Endothelial cell of umbilical vein (primary cell): ENCODE measurements around the gene ACER2. TPM values are rescaled to one million over a fixed set of nuclear protein-coding genes. Genes with fewer than 3 reads are reported as not detected.

Experiments used
- BruUV-seq: library from RNA; stranded (reverse); fragments of 400-500 nt; replicated peaks from 2 replicates; lab custom pipeline; 2021; lab: Mats Ljungman, UMichigan
- CTCF ChIA-PET: fragments of 300-600, 350-600 bp; sonication (Branson Sonifier 250); formaldehyde crosslinking; loops from one replicate; lab custom pipeline; 2021; ENCODE audit warnings: antibody characterized with exemption, inconsistent platforms; lab: Charles Lee
- POLR2A ChIA-PET: fragments of 300-600, 350-600 bp; sonication (Branson Sonifier 250); formaldehyde crosslinking; loops from one replicate; lab custom pipeline; 2021; ENCODE audit warnings: antibody characterized with exemption, inconsistent platforms; lab: Charles Lee
- DNase-seq: peaks from one replicate; pipeline ENCODE4 v3.0.0-alpha.2; 2011; ENCODE audit warnings: low read depth, low spot score
- FAIRE-seq: peaks from 2 replicates; lab custom pipeline; 2011; peaks lifted over from hg19 to GRCh38; lab: Jason Lieb, UNC
- H2AFZ ChIP-seq: 2 replicates; pipeline ENCODE4 v1.6.0; 2012; ENCODE audit warnings: low read depth, low read length, control low read depth, inconsistent platforms
- H3K27ac ChIP-seq: 2 replicates; pipeline ENCODE4 v1.5.1; 2011; ENCODE audit warnings: low read depth, mild to moderate bottlenecking, control low read depth, low read length, moderate library complexity; ENCODE audit not compliant: insufficient read depth
- H3K27me3 ChIP-seq, 2 experiments: 2 replicates each; pipeline versions ENCODE4 v1.6.0 to v1.6.1; 2011; ENCODE audit warnings: low read length in 2 of 2, mixed read lengths in 1 of 2; ENCODE audit not compliant: control insufficient read depth in 2 of 2, insufficient read depth in 2 of 2
- H3K36me3 ChIP-seq, 2 experiments: 2 replicates in 1 of 2; 3 replicates in 1 of 2; pipeline ENCODE4 v1.5.1; 2011; ENCODE audit warnings: low read length in 2 of 2, mild to moderate bottlenecking in 1 of 2, moderate library complexity in 1 of 2; ENCODE audit not compliant: control insufficient read depth in 2 of 2, insufficient read depth in 2 of 2; ENCODE audit errors: extremely low read depth in 1 of 2
- H3K4me1 ChIP-seq: 3 replicates; pipeline ENCODE4 v1.5.1; 2011; ENCODE audit warnings: mild to moderate bottlenecking, low read length; ENCODE audit not compliant: control insufficient read depth, insufficient read depth; ENCODE audit errors: extremely low read depth
- H3K4me2 ChIP-seq: 2 replicates; pipeline ENCODE4 v1.6.1; 2011; ENCODE audit warnings: low read length, control low read depth, mixed read lengths; ENCODE audit not compliant: insufficient read depth
- H3K4me3 ChIP-seq, 3 experiments: fragments of 200-600 bp in 1 of 3; sonication (generic), shearing (Covaris generic) in 1 of 3; replicated peaks in 1 of 3; 2 replicates each; pipeline ENCODE4 v1.5.1; 2011 to 2016; ENCODE audit warnings: control low read depth in 3 of 3, low read length in 3 of 3, mild to moderate bottlenecking in 2 of 3, inconsistent platforms in 1 of 3, low read depth in 1 of 3, moderate library complexity in 1 of 3; ENCODE audit not compliant: insufficient read depth in 1 of 3
- H3K79me2 ChIP-seq: 2 replicates; pipeline ENCODE4 v1.6.0; 2012; ENCODE audit warnings: low read length, inconsistent platforms; ENCODE audit not compliant: control insufficient read depth, insufficient read depth
- H3K9ac ChIP-seq: replicated peaks from 2 replicates; pipeline ENCODE3; 2011; ENCODE audit warnings: low read length, control low read depth; ENCODE audit not compliant: insufficient read depth; ENCODE audit errors: extremely low read depth
- H3K9me1 ChIP-seq: replicated peaks from 3 replicates; pipeline ENCODE4 v1.6.0; 2011; ENCODE audit warnings: mild to moderate bottlenecking, low read length; ENCODE audit not compliant: control insufficient read depth, insufficient read depth; ENCODE audit errors: extremely low read depth
- H3K9me3 ChIP-seq: replicated peaks from 2 replicates; pipeline ENCODE4 v1.5.1; 2012; ENCODE audit warnings: low read length, inconsistent platforms; ENCODE audit not compliant: control insufficient read depth, insufficient read depth
- H4K20me1 ChIP-seq: replicated peaks from 2 replicates; pipeline ENCODE3; 2011; ENCODE audit warnings: mild to moderate bottlenecking, low read length; ENCODE audit not compliant: control insufficient read depth, insufficient read depth; ENCODE audit errors: extremely low read depth
- EZH2 ChIP-seq: IDR thresholded peaks from 2 replicates; pipeline ENCODE4 v1.6.1; 2012; ENCODE audit warnings: borderline replicate concordance, low read depth, mild to moderate bottlenecking, moderate library complexity, low read length, inconsistent platforms; ENCODE audit not compliant: severe bottlenecking
- FOS ChIP-seq: IDR thresholded peaks from 2 replicates; pipeline ENCODE4 v1.6.1; 2011; ENCODE audit warnings: mild to moderate bottlenecking, low read length, moderate library complexity, borderline replicate concordance; ENCODE audit not compliant: insufficient read depth
- GATA2 ChIP-seq: IDR thresholded peaks from 2 replicates; pipeline ENCODE4 v1.7.0; 2011; ENCODE audit warnings: low read depth, mild to moderate bottlenecking, moderate library complexity, mixed read lengths, low read length; ENCODE audit not compliant: insufficient read length, insufficient read depth
- JUN ChIP-seq: IDR thresholded peaks from 2 replicates; pipeline ENCODE4 v1.6.1; 2011; ENCODE audit warnings: borderline replicate concordance, low read depth; ENCODE audit not compliant: insufficient read length, insufficient read depth
- MYC ChIP-seq: IDR thresholded peaks from one replicate; pipeline ENCODE4 v1.6.1; 2011; ENCODE audit warnings: mild to moderate bottlenecking, low read depth, low read length
- POLR2A ChIP-seq: IDR thresholded peaks from 2 replicates; pipeline ENCODE4 v1.6.1; 2012; ENCODE audit warnings: low read depth, mild to moderate bottlenecking, control low read depth, low read length
- POLR2AphosphoS5 ChIP-seq: IDR thresholded peaks from 2 replicates; pipeline ENCODE4 v1.6.1; 2012; ENCODE audit warnings: low read depth, mild to moderate bottlenecking, control low read depth, low read length, moderate library complexity; ENCODE audit not compliant: insufficient read depth
- dilution Hi-C: fragments of 300-500 bp; cut with MboI; formaldehyde crosslinking; loops from one replicate; pipeline ENCODE4 v1.15.0; 2019; ENCODE audit warnings: low sequenced_read_pairs; ENCODE audit not compliant: extremely low pct_ligation_motif_present
- intact Hi-C: fragments of 100-400 bp; cut with micrococcal nuclease; formaldehyde crosslinking; loops from one replicate; pipeline ENCODE4 v1.10.0; 2022
- polyA plus RNA-seq, 4 experiments: library from polyadenylated mRNA; depleted of rRNA in 3 of 4; stranded (reverse) in 3 of 4; unstranded in 1 of 4; fragments of >200 nt; gene quantifications; 2 replicates each; pipeline versions ENCODE4 v1.2.1 to v1.2.3, GENCODE V29; 2011 to 2012; ENCODE audit warnings: missing spikeins in 1 of 4
- total RNA-seq: library from RNA; stranded (reverse); gene quantifications from 2 replicates; pipeline ENCODE4 v1.2.3, GENCODE V29; 2021
- TF ChIP-seq, protein P1 (sequence below), 2 donors: IDR thresholded peaks; 1 replicate in 1 of 2; 2 replicates in 1 of 2; pipeline ENCODE4 v1.5.1; 2011; ENCODE audit warnings: low read length in 2 of 2, mild to moderate bottlenecking in 2 of 2, moderate library complexity in 2 of 2, control low read depth in 1 of 2, inconsistent platforms in 1 of 2, low read depth in 1 of 2; ENCODE audit not compliant: insufficient read depth in 1 of 2; ENCODE audit errors: extremely low read depth in 1 of 2
- TF ChIP-seq, protein P2 (sequence below): IDR thresholded peaks from 2 replicates; pipeline ENCODE4 v1.6.1; 2011; ENCODE audit not compliant: insufficient read depth, insufficient read length

Gene ACER2
- total and polyA plus RNA-seq, 2 donors (not counting 3 experiments of a cell fraction or from before 2014, with no cell fraction given): 5.2 to 7.3 TPM

- ChIA-PET POLR2A (no interaction called here), CTCF (interaction anchor here (0.9 to 1.2 kb wide), 2 partner anchors 9 to 20 kb away, joined by 3 to 5 read pairs; no protein-coding TSS in a partner anchor)
- FAIRE-seq: no peak
- no peak for DNase-seq
- no peak overlapping the region for H3K9ac ChIP-seq
- no peaks in the 10 kb centered on the region for H3K36me3 ChIP-seq
- H3K4me1 ChIP-seq: no peaks in the 10 kb centered on the region
- dilution Hi-C loops: no loop called here
- H3K27ac ChIP-seq: no peak overlapping the region
- intact Hi-C loops: no loop called here
- TF ChIP-seq MYC: no peak
- no peak for TF ChIP-seq POLR2A
- no peak for TF ChIP-seq EZH2
- TF ChIP-seq POLR2AphosphoS5: no peak
- TF ChIP-seq, protein P1, sequence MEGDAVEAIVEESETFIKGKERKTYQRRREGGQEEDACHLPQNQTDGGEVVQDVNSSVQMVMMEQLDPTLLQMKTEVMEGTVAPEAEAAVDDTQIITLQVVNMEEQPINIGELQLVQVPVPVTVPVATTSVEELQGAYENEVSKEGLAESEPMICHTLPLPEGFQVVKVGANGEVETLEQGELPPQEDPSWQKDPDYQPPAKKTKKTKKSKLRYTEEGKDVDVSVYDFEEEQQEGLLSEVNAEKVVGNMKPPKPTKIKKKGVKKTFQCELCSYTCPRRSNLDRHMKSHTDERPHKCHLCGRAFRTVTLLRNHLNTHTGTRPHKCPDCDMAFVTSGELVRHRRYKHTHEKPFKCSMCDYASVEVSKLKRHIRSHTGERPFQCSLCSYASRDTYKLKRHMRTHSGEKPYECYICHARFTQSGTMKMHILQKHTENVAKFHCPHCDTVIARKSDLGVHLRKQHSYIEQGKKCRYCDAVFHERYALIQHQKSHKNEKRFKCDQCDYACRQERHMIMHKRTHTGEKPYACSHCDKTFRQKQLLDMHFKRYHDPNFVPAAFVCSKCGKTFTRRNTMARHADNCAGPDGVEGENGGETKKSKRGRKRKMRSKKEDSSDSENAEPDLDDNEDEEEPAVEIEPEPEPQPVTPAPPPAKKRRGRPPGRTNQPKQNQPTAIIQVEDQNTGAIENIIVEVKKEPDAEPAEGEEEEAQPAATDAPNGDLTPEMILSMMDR (IDR thresholded peaks at IDR 0.05; ENCODE audit: extremely low read depth in 1 of 2, insufficient read depth in 1 of 2, low read depth in 1 of 2, low read length in 2 of 2): no peak
- TF ChIP-seq, protein P2, sequence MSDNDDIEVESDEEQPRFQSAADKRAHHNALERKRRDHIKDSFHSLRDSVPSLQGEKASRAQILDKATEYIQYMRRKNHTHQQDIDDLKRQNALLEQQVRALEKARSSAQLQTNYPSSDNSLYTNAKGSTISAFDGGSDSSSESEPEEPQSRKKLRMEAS: no peak
- TF ChIP-seq JUN: no peak
- no peak for TF ChIP-seq GATA2
- no peak for TF ChIP-seq FOS
- H3K27me3 ChIP-seq: peaks cover 1 to 10% of the 10 kb centered on the region in 2 experiments
- H3K9me3 ChIP-seq: no peaks in the 10 kb centered on the region
- H3K4me3 ChIP-seq: no peak overlapping the region
- no peaks in the 10 kb centered on the region for H3K9me1 ChIP-seq
- no peak overlapping the region for H3K4me2 ChIP-seq
- BruUV-seq: no TSS peak
- no peaks in the 10 kb centered on the region for H3K79me2 ChIP-seq
- no peaks in the 10 kb centered on the region for H4K20me1 ChIP-seq
- no peak overlapping the region for H2AFZ ChIP-seq
Observed at GRCh38 chr9:19484699-19485098, 75.9 kb downstream of the ACER2 start.
